ENCODE data around the gene LCE3D. TPM values are rescaled to one million over a fixed set of nuclear protein-coding genes. Genes with fewer than 3 reads are reported as not detected.

LCE3D gene
- total and polyA plus RNA-seq, 9 of the 15 experiments (the other 6 are each of a cell fraction or from before 2014, with no cell fraction given), result not detected

GRCh38 chr1:152599934-152600333 lies 19.6 kb upstream of the LCE3D start, which contains the start of gene LCE3C (continued):
- TF ChIP-seq SIRT6 (IDR thresholded peaks at IDR 0.05; ENCODE audit: low read depth, low read length) (no peak), TCFL5 (CRISPR knock-in tag; conservative IDR thresholded peaks at IDR 0.05) (no peak), KLF13 (tag; IDR thresholded peaks at IDR 0.05; ENCODE audit: borderline replicate concordance, low read depth) (no peak)

GRCh38 chr1:152596986-152597385 lies 16.7 kb upstream of the LCE3D start:
- Histone ChIP-seq H3K27me3 (ENCODE audit: control insufficient read depth in 2 of 2, insufficient read depth in 2 of 2, low read length in 2 of 2) (no peaks in the 10 kb centered on the region), H4K20me1 (replicated peaks; ENCODE audit: control insufficient read depth, insufficient read depth, low read length) (no peaks in the 10 kb centered on the region), H2AFZ (ENCODE audit: low read depth, low read length) (no peak overlapping the region), H3K9ac (ENCODE audit: insufficient read depth in 1 of 2, low read depth in 2 of 2, low read length in 2 of 2) (no peak overlapping the region), H3K36me3 (ENCODE audit: control insufficient read depth, insufficient read depth, low read length) (no peaks in the 10 kb centered on the region), H3K9me3 (replicated peaks; ENCODE audit: control insufficient read depth, insufficient read depth, low read depth, low read length) (no peaks in the 10 kb centered on the region), H3K4me1 (replicated peaks in 1 of 2; ENCODE audit: control insufficient read depth in 2 of 2, insufficient read depth in 2 of 2, low read length in 2 of 2) (no peaks in the 10 kb centered on the region), H3K4me3 (no peak overlapping the region), H3K4me2 (ENCODE audit: insufficient read depth, low read length) (no peak overlapping the region), H3K79me2 (ENCODE audit: control insufficient read depth, insufficient read depth, low read length) (no peaks in the 10 kb centered on the region), H3K9me1 (ENCODE audit: control insufficient read depth, insufficient read depth, low read length) (no peaks in the 10 kb centered on the region), H3K27ac (ENCODE audit: extremely low read depth, low read depth, low read length) (no peak overlapping the region)
- ChIA-PET CTCF (ENCODE audit: low intra/inter-chr PET ratio) (no interaction called here), POLR2A (no interaction called here)
- ATAC-seq (no peak), DNase-seq (ENCODE audit: extremely low read depth in 1 of 4, low spot score in 3 of 4) (no peak), FAIRE-seq (no peak)
- in situ Hi-C loops (cut with MboI), result no loop called here
- TF ChIP-seq ZNF511 (CRISPR knock-in tag; IDR thresholded peaks at IDR 0.05), result no peak
- no peak for TF ChIP-seq MED1 (CRISPR knock-in tag; IDR thresholded peaks at IDR 0.05; ENCODE audit: borderline replicate concordance)
- TF ChIP-seq TFAP4 (CRISPR knock-in tag; IDR thresholded peaks at IDR 0.05; ENCODE audit: borderline replicate concordance), result no peak
- TF ChIP-seq SNIP1 (IDR thresholded peaks at IDR 0.05; ENCODE audit: low read depth), result no peak
- no peak for TF ChIP-seq SIRT6 (IDR thresholded peaks at IDR 0.05; ENCODE audit: low read depth, low read length)
- WGBS (ENCODE audit: insufficient coverage, low coverage, missing lambda C conversion rate), result 0% methylated on average over 2 of the region's 2 CpGs
- no TSS peak for BruUV-seq (replicated peaks)
- intact Hi-C loops (cut with micrococcal nuclease), result no loop called here
